ENCODE data around the gene TUBA3D.
"Not testable (repeated sequence)": the region's sequence is repeated elsewhere in the genome, so short reads cannot be mapped to it uniquely, and the experiment has no call there.

Gene TUBA3D

GRCh38 chr2:131475831-131476230 is at the start of gene TUBA3D:
TUBA3D (plus strand) TSS chr2:131476119; CDS start chr2:131476200, 81 bp downstream.
- no peak for DNase-seq

GRCh38 chr2:131426727-131427126 is 49.2 kb upstream of the TUBA3D start:
- DNase-seq: no peak

GRCh38 chr2:131431336-131431735 is 44.6 kb upstream of the TUBA3D start:
- DNase-seq: no peak

GRCh38 chr2:131440742-131441468 is 35.0 kb upstream of the TUBA3D start:
- not testable (repeated sequence) for DNase-seq

- not testable (repeated sequence) for DNase-seq
Observed at GRCh38 chr2:131444736-131445514, 31.0 kb upstream of the TUBA3D start.

- DNase-seq: not testable (repeated sequence)
Observed at GRCh38 chr2:131445515-131445797, 30.5 kb upstream of the TUBA3D start.

GRCh38 chr2:131445896-131446295 is 30.0 kb upstream of the TUBA3D start:
- no peak for DNase-seq

GRCh38 chr2:131447981-131448380 is 27.9 kb upstream of the TUBA3D start:
- not testable (repeated sequence) for DNase-seq

GRCh38 chr2:131451265-131451949 is 24.5 kb upstream of the TUBA3D start:
- not testable (repeated sequence) for DNase-seq

- DNase-seq: not testable (repeated sequence)
Observed at GRCh38 chr2:131454914-131455313, 21.0 kb upstream of the TUBA3D start.

GRCh38 chr2:131467722-131468121 is 8.2 kb upstream of the TUBA3D start:
- not testable (repeated sequence) for DNase-seq

- DNase-seq: not testable (repeated sequence)
Observed at GRCh38 chr2:131470944-131471343, 5.0 kb upstream of the TUBA3D start.

- DNase-seq: not testable (repeated sequence)
Observed at GRCh38 chr2:131471624-131472023, 4.3 kb upstream of the TUBA3D start.

- not testable (repeated sequence) for DNase-seq
Observed at GRCh38 chr2:131473266-131473665, 2.7 kb upstream of the TUBA3D start.

- DNase-seq: not testable (repeated sequence)
Observed at GRCh38 chr2:131476363-131476762, 444 bp downstream of the TUBA3D start.

GRCh38 chr2:131477227-131477626 is 1.3 kb downstream of the TUBA3D start:
- not testable (repeated sequence) for DNase-seq

- not testable (repeated sequence) for DNase-seq
Observed at GRCh38 chr2:131478074-131478849, 2.3 kb downstream of the TUBA3D start.

GRCh38 chr2:131478850-131479461 is 3.0 kb downstream of the TUBA3D start:
- DNase-seq: not testable (repeated sequence)

GRCh38 chr2:131480351-131480750 is 4.4 kb downstream of the TUBA3D start:
- DNase-seq: not testable (repeated sequence)

GRCh38 chr2:131482506-131483155 is 6.7 kb downstream of the TUBA3D start:
- not testable (repeated sequence) for DNase-seq

GRCh38 chr2:131483981-131484820 is 8.3 kb downstream of the TUBA3D start:
- DNase-seq: not testable (repeated sequence)
